Adrenal gland (tissue), 5 donors: ENCODE data around the gene TTC39B.

ENCODE experiments used
- CTCF ChIP-seq, 6 experiments: fragments of 450-650 bp in 4 of 6; fragments of 200-600 bp in 2 of 6; sonication (generic) in 1 of 6; IDR thresholded peaks; 1 replicate in 5 of 6; 2 replicates in 1 of 6; pipeline versions ENCODE4 v1.5.1 to v1.8.0; 2016 to 2021; ENCODE audit warnings: antibody characterized with exemption in 6 of 6, mild to moderate bottlenecking in 2 of 6, moderate library complexity in 1 of 6
- POLR2A ChIP-seq, 2 donors: fragments of 450-650 bp; IDR thresholded peaks; one replicate each; pipeline ENCODE4 v1.6.1; 2017; ENCODE audit warnings: antibody characterized with exemption in 2 of 2, mild to moderate bottlenecking in 2 of 2, moderate library complexity in 1 of 2
- donor health status: DM: no; HTN: no; CAD: no.

DNA sequence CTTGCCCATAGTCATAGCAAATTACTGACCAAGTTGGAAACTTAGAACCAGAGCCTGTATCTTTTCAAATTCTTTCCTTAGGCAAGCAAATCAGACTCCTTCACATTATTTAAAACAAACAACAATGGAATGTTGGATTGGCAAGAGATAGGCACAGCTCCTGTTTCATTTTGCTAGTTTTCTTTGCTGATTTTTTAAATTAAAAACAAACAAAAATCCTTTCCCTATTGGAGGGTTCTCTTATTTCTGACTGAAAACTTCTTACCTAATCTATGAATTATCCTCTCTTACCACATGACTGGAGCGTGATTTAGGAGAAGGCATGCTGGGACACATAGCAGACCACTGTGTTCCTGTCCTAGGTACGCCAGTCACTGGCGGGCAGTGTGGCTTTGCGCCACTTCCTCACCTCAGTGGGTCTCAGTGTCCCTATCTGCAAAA lies 63.0 kb downstream of the TTC39B start:
- no peak for TF ChIP-seq CTCF (IDR thresholded peaks at IDR 0.05)
- no peak for TF ChIP-seq POLR2A (IDR thresholded peaks at IDR 0.05)
